DMS 273 treated with DMSO at 0.1 percent for 48 hours (cell line): ENCODE measurements around the gene TCF19.
"Not testable (repeated sequence)": the region's sequence is repeated elsewhere in the genome, so short reads cannot be mapped to it uniquely, and the experiment has no call there.

Source experiments
- DNase-seq: peaks from one replicate; lab custom pipeline; 2025; lab: John Stamatoyannopoulos, UW

TCF19 gene

DNA sequence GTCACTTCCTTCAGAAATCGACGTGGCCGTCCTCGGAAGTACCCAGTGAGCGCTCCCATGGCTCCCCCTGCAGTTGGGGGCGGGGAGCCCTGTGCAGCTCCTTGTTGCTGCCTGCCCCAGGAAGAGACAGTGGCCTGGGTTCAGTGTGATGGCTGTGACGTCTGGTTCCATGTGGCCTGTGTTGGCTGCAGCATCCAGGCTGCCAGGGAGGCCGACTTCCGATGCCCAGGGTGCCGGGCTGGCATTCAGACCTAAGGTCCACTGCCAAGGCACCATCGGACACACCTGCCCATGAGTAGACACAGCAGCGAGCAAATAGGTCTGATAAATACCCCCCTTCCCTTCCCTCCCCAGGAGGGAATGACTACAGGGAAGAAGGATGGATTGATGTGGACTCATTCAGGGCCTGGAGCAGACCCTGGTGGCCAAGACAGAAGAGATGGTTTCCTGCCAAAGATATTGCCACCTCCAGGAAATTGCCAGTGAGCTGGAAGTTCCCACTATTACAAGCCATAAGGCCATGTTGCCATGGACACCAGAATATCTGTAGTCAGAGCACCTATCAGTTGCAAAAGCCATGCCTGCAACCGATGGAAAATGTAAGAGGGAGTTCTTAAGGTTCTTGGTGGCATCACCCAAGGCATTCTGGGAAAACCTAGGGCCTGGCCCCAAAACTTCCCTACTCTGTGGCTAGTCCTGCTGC lies 4.2 kb downstream of the TCF19 start:
- no peak for DNase-seq

DNA sequence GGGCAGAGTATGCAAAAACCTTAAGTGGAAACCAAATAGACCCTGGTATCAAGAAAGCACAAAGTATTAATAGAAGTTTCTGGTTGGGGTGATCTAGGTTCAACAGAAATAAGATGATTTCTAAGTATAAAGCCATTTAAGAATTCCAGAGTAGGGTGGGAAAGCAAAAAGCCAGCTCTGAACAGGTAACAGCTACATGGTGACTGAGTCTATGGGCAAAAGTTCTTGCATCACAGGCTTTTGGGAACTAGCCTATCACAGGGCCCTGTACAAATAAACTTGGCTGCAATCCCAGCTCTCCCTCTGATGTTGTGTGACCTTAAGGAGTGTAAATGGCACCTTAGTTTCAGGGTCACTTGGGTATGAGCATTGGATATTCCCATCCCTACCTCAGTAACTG lies 5.5 kb downstream of the TCF19 start:
- DNase-seq, result no peak

DNA sequence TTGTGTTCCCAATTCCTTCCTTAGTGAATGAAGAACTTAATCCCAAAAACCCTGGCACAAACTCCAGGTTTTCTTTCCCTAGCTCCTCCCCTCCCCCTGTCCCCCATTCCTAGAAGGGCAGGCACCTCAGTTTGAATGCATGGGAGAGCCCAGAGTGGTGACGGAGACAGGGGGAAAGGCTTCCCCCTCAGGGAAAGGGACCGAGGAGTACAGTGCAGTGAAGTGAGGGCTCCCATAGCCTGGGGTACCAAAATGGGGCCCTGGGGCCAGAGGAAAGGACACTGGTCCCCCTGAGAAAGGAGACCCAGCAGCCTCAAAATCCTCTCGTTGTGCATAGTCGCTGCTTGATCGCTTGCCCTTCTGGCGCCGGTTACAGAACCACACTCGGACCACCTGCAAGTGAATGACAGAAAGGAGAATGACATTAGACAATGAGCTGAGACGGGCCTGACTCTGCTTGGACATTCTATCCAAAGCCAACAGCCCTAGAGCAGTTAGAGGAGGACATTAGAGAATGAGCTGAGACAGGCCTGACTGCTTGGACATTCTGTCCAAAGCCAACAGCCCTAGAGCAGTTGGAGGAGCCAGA lies 6.2 kb downstream of the TCF19 start:
- not testable (repeated sequence) for DNase-seq

DNA sequence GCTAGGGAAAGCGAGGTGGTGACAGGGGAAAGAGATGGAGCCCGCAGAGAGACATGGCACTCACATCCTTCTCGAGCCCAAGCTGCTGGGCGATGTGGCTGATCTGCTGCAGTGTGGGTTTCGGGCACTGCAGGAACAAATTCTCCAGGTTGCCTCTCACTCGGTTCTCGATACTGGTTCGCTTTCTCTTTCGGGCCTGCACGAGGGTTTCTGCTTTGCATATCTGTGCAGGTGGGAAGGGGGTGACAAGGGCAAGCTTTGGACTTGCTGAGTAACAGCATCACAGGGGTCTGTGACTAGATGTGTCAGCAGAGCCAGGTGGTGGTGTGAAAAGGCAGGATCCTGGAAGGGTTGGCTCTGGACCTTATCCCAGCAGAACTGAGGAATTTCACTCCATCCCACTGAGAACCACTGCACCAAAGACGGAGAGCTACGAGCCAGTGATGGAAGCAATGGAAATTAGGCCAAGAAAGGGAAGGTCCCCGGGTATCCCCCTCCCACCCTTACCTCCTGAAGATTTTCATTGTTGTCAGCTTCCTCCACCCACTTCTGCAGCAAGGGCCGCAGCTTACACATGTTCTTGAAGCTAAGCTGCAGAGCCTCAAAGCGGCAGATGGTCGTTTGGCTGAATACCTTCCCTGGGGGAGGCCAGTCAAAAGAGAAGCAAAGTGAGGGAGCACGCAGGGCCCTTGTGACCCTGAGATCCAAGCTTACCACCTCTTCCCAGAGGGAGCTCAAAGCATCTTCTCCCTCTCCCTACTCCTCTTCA lies 6.9 kb downstream of the TCF19 start:
- not testable (repeated sequence) for DNase-seq

DNA sequence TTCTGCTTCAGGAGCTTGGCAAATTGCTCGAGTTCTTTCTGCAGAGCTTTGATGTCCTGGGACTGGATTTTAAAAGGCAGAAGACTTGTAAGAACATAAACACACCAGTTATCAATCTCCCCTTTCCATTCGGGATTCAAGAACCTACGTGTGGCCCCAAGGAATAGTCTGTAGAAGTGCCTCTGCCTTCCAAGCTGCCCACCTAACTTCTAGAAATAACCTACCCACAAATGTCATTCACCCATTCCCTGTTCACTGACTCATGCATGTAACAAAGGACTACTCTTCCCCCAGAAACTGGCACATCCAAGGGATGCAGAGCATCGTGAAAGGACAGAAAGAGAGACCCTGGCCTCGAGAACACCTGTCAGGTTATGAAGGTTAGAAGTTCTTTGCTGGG lies 7.6 kb downstream of the TCF19 start:
- DNase-seq, result no peak

DNA sequence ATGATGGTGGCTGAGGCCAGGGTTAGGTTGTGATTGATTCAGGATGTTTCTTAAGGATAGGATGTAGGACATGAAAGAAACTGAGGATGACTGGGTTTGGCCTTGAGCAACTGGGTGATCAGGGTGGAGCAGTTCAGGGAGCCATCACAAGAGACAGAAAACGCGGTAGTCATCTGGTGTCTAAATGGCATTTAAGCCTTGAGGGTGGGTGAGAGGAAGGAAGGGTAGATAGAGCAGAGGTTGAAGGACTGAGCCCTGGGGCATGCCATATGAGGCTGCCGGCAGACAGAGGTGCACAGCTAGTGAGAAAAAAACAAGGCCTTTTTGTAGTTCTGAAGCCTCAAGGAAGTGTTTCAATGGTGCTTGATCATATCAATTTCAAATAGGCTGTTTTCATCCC lies 10.2 kb downstream of the TCF19 start:
- no peak for DNase-seq

DNA sequence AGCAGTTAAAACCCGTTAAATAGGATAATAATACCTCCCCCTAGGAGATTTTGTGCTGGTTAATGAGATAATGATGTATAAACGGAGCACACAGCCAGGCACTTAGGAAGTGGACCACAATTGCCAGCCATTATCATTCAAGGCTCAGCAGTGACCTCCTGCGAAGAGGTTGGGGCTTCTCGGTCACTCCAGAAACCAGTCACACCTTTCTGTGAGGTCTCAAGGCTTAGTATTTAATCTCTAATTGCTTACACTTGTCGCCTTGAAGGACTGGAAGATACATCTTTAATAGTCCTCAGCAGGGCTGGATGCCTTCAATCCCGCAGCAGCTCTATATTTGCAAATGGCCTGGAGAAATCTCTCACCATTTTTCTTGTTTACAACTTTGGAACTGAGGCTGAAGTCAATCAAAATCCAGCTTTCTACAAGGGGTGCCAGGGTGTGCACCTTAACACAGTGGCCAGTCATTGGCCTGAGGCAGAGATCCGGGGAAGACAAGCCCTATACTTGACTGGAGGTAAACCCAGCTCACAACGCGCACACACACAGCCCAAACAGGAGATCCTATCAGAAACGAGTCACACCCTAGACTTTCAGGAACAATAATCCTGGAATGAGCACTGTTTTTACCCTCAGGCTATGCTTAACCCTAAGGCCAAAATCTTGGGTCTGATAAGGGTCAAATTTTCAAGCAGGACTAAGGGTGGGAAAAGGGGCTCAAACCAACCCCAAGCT lies 10.9 kb downstream of the TCF19 start:
- no peak for DNase-seq

DNA sequence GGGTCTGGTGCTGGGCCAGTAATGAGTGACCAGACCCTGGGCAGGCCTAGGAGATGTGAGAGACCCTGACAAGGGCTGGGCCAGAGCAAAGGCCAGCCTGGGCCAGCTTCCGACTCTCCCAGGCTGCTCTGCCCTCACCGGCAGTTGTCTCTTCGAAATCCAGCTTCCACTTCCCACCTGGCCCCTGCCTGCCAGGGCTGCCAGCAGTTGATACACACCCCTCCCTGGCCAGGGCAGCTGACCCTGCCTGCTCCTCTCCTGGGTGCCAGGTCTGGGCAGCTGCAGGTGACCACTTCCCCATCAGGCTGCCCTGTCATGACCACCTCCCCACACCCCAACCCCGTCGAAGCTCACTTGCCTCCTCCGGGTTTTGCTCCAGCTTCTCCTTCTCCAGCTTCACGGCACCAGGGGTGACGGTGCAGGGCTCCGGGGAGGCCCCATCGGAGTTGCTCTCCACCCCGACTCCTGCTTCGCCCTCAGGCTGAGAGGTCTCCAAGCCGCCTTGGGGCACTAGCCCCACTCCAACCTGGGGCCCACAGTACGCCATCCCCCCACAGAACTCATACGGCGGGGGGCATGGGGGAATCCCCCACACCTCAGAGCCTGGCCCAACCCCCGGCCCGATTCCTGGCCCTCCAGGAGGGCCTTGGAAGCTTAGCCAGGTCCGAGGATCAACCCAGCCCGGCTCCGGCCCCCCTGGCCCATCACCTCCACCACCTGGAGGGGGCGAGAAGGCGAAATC lies 11.6 kb downstream of the TCF19 start:
- DNase-seq, result not testable (repeated sequence)

DNA sequence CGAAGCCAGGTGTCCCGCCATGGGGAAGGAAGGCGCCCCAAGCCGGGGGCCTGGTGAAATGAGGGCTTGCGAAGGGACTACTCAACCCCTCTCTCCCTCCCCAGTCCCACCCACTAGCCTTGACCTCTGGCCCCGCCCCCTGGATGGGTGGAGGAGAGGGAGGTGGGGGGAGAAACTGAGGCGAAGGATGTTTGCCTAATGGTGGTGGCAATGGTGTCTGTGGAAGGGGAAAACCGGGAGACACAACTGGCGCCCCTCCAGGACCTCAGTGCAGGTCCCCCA lies 12.2 kb downstream of the TCF19 start, which contains the start of gene POU5F1:
TSS of gene POU5F1 (minus strand) at position 83 of the 282 bp plus-strand sequence. CDS start at position 21, 62 bp downstream.
- no peak for DNase-seq

DNA sequence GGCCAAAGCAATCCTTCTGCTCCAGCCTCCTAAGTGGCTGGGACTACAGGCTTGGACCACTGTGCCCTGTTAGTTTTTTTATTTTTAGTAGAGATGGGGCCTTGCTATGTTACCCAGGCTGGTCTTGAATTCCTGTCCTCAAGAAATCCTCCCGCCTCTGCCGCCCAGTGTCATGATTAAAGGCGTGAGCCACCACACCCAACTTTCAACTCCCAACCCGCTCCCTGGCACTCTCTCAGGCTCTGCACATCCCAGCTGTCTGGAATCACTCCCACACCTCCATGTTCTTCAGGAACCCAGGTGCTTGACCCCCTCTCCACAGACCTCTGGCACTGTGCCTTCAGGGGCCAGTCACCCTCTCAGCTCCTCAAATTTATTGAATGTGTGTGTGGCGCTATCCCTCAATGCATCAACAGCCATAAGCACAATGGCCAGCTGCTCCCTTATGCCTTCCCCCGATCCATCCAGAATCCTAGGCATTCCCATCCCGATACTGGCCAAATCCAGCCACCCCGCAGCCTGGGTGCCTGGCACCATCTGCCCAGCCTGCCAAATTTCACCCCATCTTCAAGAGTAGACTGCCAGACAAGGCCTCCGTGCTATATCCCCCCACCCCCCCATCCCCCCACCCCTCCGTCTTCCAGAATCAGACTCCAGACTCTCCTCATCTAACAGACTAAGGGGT lies 12.7 kb downstream of the TCF19 start:
- DNase-seq, result no peak

DNA sequence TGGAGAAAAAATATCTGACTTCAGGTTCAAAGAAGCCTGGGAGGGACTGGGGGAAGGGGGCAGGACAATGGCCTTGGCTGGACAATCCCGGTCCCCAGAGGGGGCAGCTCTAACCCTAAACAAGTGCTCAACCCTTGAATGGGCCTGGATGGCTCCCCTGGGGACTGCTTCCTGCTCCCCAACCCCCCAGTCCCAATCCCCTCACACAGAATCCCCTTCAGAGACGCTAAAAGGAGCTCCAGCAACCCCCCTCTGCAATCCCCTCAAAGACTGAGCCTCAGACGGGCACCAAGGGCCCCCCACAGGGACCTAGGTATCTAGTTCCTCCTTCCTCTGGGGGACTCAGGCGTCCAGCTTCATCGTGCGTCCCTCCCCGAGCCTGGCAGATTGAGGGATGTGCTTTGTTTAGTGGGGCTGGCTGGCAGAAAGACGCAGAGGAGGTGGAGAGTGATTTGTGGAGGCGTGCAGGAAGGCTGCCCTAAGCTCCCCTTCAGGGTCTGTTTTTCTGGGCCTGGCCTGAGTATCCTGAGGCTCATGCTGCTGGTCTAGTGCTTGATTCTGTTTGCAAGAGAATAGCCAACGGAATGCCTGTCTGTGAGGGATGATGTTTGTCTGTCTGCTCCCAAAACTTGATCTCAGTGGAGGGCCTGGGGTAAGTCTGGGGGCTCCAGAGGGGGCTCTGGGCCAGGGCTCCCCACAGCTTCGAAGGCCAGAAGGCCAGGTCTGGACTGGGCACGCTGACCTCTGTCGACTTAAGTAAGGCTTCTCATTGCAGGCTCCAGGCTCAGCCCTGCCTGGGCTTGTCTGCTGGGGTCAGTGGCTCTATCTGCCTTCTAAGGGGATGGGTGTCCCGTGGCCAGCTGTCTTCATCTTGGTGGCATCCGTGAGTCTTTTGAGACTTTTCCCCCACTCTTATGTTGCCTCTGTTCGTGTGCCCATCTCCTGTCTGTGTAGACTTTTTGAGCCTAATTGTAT lies 13.8 kb downstream of the TCF19 start:
- DNase-seq, result no peak

DNA sequence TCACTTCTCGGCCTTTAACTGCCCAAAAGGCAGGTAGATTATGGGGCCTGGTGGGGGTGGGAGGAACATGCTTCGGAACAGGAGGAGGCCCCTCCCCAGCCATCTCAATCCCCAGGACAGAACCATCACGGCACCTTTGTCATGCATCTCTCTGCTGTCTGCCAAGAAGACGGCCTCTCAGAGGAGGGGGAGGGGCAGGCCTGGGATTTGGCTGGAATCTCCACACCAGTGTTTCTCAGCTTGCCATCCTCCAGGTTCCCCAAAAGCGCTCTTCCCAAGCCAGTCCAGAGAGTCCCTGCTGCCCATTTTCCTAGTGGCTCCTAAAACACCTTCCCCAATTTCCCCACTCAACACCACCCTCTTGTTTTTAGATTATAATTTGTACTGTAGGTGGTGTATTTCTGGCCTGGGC lies 14.6 kb downstream of the TCF19 start:
- no peak for DNase-seq

DNA sequence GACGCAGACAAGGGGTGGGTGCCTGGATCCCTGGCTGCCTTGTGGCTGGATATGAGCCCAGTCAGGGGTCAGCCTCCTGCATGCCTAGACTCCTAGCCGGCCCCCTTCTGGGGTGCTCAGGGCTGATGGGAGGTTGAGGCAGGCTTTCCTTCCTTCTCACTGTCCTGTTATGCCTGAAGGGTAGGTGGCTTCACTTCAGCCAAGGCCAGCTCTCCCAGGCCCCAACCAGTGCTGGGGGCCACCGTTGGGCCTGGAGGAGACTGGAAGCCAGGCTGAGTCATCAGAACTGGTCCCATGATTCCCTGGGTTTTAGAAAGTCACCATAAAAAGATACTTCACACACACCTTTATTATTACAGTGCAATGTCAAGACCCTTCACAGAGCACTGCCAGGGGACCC lies 15.0 kb downstream of the TCF19 start:
- DNase-seq, result no peak

DNA sequence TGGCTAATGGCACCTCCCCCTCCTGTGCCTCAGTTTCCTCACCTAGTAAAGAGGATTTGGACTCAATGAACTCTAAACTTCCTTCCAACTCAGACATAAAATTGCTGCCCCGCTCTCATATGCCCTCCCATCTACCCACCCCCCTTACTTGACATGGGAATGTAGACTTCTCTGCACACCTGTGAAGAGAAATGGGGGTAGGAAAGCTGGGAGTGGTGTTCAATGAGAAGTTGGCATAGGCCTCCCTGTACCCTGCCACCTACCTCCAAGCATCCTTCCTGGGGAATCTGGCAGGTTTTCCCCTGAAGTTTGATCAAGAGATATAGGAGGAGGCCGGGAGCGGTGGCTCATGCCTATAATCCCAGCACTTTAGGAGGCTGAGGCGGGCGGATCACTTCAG lies 16.0 kb downstream of the TCF19 start:
- no peak for DNase-seq

DNA sequence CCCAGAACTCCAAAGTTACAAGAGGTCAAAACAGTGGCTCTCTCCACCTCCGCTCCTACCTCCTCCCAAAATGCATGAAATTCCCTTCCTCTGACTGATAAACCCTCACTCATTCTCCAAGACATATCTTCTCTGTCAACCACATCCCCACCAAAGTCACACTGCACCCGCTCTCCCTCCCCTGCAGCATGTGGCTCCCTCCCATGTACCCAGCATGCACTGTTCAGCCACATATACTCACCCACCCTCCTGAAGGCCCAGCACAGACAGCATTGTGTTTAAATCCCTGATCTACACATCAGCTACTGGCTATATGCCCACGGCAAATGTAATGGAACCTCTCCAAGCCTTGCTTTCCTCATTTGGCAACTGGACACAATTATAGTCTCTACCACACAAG lies 17.6 kb downstream of the TCF19 start:
- DNase-seq, result no peak

DNA sequence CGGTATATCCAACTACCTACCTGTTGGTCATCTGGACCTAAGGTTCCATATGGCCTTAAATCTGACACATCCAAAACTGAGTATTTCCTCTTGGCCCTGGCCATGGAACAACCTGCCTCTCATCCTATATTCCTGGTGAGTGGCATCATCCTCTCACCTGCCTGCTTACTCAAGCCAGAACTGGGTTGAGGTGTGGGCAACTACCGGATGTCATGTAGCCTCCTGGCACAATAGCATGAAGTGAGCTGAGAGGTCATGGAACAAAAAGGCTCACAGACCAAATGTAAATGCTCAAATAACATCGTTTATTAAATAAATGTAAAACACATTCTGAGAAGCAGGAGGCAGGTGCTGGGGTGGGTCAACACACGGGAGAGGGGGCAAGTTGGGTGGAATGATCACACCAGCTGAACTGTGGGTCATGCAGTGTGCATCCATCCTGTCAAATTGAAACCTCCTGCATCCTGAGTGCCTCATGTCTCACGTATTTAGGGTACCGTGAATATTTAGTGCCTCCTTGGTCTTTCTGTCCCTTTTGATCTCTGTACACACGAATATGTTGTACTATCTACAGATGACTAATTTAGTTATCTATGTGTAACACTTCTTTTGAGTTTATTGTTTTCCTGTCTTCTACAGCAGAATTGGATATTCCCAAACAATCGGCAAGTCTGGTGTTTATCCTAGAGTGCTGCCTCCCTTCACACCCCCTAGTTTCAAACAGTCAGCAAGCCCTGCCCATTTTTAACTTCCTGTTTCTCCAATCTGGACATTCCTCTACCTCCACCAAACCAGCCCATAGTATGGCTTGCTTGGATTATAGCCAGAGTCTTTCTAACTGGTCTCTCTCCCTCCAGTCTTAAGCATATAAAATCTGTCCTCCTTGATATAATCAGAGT lies 20.0 kb downstream of the TCF19 start:
- no peak for DNase-seq

DNA sequence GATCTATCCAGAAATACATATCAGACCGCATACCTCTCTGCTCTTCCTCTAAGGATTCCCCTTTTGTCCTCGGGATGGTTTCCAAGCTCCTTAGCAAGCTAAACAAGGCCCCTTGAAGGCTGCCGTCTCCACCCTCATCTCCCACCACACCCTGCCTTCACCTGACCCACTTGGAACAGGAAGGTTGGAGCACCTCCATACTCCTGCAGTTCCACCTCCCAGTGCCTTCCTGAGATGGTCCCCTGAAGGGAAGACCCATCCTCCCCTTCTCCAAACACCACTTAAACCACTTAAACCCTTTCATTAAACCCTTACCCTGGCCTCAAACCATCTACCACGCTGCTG lies 20.6 kb downstream of the TCF19 start:
- no peak for DNase-seq

DNA sequence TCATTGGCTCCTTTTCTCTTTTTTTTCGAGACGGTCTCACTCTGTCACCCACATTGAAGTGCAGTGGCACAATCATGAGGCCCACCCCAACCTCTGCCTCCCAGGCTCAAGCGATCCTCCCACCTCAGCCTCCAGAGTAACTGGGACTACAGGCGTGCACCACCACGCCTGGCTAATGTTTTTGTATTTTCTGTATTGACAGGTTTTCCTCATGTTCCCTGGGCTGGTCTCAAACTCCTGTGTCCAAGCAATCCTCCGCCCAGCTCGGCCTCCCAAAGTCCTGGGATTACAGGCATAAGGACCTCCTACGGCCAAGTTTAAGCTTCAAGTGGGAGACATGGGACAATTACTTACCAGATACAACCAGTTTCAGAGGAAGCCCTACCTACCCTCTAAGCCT lies 21.5 kb downstream of the TCF19 start:
- no peak for DNase-seq

DNA sequence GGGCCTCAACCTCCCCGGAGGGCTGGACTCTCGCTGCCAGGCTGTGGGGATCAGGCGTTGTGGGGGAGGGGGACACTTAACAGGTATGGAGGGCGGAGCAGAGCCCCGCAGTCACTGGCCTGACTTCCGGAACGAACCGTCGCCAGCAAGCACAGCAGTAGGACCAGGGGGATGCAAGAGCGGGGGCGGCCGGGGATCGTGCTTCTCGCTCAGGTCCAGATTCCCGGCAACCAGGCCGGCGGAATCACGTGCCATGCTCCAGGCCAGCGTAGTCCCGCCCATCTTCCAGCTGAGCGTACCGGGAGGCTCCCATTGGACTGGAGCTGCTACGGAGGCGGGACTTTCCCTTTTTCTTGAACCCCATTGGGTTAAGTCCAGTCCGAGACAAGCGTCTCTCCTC lies 22.1 kb downstream of the TCF19 start:
- no peak for DNase-seq
